Testis (tissue), 5 donors: Measurements from ENCODE around the gene POTED. TPM values are rescaled to one million over a fixed set of nuclear protein-coding genes. Genes with fewer than 3 reads are reported as not detected.
"Not testable (repeated sequence)": the region's sequence is repeated elsewhere in the genome, so short reads cannot be mapped to it uniquely, and the experiment has no call there.

Experiments
- DNase-seq: peaks from one replicate; pipeline ENCODE4 v3.0.0-alpha.2; 2019
- H3K27ac ChIP-seq, 2 donors: fragments of 200-600 bp; sonication (generic); one replicate each; pipeline ENCODE4 v1.5.1; 2019
- H3K27me3 ChIP-seq: fragments of 200-600 bp; sonication (generic); one replicate; pipeline ENCODE4 v1.5.1; 2019
- H3K36me3 ChIP-seq: fragments of 200-600 bp; sonication (generic); one replicate; pipeline ENCODE4 v1.5.1; 2017; ENCODE audit warnings: low read depth; ENCODE audit errors: missing control alignments
- H3K4me1 ChIP-seq: fragments of 200-600 bp; sonication (generic); one replicate; pipeline ENCODE4 v1.5.1; 2019
- H3K4me3 ChIP-seq, 2 donors: fragments of 200-600 bp; sonication (generic); one replicate each; pipeline ENCODE4 v1.5.1; 2017 to 2019
- H3K9me3 ChIP-seq: fragments of 200-600 bp; sonication (generic); one replicate; pipeline ENCODE4 v1.5.1; 2017
- WGBS, 2 donors: methylation state at CpG; one replicate each; pipeline ENCODE4 v1.1.5; 2018; 5-methylcytosine and 5-hydroxymethylcytosine counted together
- intact Hi-C: fragments of 100-400 bp; cut with DNase I; formaldehyde crosslinking; loops from one replicate; pipeline ENCODE4 v1.15.1; 2023; ENCODE audit warnings: low total_unique reads
- long read RNA-seq, 2 donors: transcript quantifications; one replicate each; lab custom pipeline, GENCODE V29; 2026
- microRNA-seq, 2 donors: library from miRNA; unstranded; fragments of <30 nt; microRNA quantifications; one replicate each; pipeline ENCODE4, GENCODE V29; 2016; ENCODE audit warnings: borderline number of aligned reads in 2 of 2, borderline replicate concordance in 1 of 2
- polyA plus RNA-seq: library from polyadenylated mRNA; stranded (reverse); fragments of 350-450 nt; fragmentation: Illumina TruSeq; extraction: RNeasy Lipid Tissue Mini Kit (QIAGEN cat#74804); gene quantifications from one replicate; pipeline ENCODE4 v1.2.3, GENCODE V29; 2014; ENCODE audit warnings: low read depth, low replicate concordance; ENCODE audit not compliant: insufficient read depth
- small RNA-seq, 2 donors: library from RNA; depleted of rRNA; stranded (forward); fragments of <200 nt; gene quantifications; one replicate each; pipeline ENCODE3, GENCODE V24; 2016
- total RNA-seq, 2 donors: library from RNA; depleted of rRNA; stranded (reverse); fragments of >200 nt; gene quantifications; one replicate each; pipeline ENCODE4 v1.2.3, GENCODE V29; 2016

POTED gene
- total RNA-seq (10 to 100 TPM in 1 of 2 donors, under 1 TPM in 1; 0.25 to 15.0 TPM), polyA plus RNA-seq (0.20 TPM)
- long read RNA-seq, donor 1: 0 reads
- long read RNA-seq, donor 2: 0 reads

- H3K36me3 ChIP-seq, H3K9me3 ChIP-seq, DNase-seq, H3K27ac ChIP-seq, H3K4me3 ChIP-seq, intact Hi-C loops, H3K4me1 ChIP-seq, H3K27me3 ChIP-seq: not testable (repeated sequence)
- WGBS, 2 donors: 77% methylated on average over 34 of the region's 42 CpGs; no CpG with 5 or more reads in 1 of the 2 donors
These were observed at the start of gene POTED for GRCh38 chr21:13609477-13609876. POTED (plus strand) TSS chr21:13609777; CDS start chr21:13610229, 452 bp downstream.

- H3K4me1 ChIP-seq, H3K27ac ChIP-seq, DNase-seq, H3K9me3 ChIP-seq, H3K27me3 ChIP-seq, H3K4me3 ChIP-seq, intact Hi-C loops, H3K36me3 ChIP-seq: not testable (repeated sequence)
- no CpG with 5 or more reads among the region's 5 CpGs for WGBS, 2 donors
These were observed 40.5 kb downstream of the POTED start for GRCh38 chr21:13650101-13650500.

- H3K36me3 ChIP-seq, DNase-seq, H3K4me3 ChIP-seq, intact Hi-C loops, H3K27ac ChIP-seq, H3K27me3 ChIP-seq, H3K4me1 ChIP-seq, H3K9me3 ChIP-seq: not testable (repeated sequence)
- WGBS, 2 donors: no CpG with 5 or more reads among the region's 6 CpGs
These were observed 42.2 kb downstream of the POTED start for GRCh38 chr21:13651746-13652145.

Small RNA genes lying within 50 kb of the gene (microRNA-seq; reads per million reads assigned to microRNA genes)
- gene MIR3118-1: 0 reads per million in 2 donors

Small RNA genes lying within 50 kb of the gene (small RNA-seq; reads per million reads assigned to genes)
- gene AL050303.3 (0 reads per million in 2 donors), gene MIR3118-1 (0 reads per million in 2 donors), gene RNU6-286P (0 reads per million in 2 donors)
